Ishikawa (cell line): Measurements from ENCODE around the gene SDK1.

Experiments
- RAD21 ChIP-seq: IDR thresholded peaks from 2 replicates; pipeline ENCODE4 v1.6.1; 2012; ENCODE audit warnings: low read depth
- TAF1 ChIP-seq: IDR thresholded peaks from 2 replicates; pipeline ENCODE4 v1.6.1; 2012; ENCODE audit warnings: low read depth, mild to moderate bottlenecking
- USF1 ChIP-seq: IDR thresholded peaks from 2 replicates; pipeline ENCODE4 v1.6.1; 2012

DNA sequence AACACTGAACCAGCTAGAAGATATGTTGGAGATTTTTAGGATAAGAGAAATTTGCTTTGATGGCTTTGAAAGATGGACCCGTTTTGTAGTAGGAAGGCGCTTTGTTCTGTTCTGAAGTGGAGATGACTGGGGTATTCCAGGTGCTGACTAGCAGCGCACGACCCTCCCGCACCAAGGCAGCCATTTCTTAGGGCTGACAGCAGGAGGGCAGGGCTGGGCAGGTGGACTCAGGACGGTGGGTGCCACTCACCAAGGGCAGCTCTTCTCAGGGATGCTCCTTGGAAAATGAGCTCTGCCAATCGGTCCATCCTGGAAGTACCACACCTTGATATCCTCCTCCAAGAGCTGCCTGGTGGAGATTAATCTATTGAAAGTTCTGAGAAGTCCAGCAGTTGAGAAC, 917.4 kb downstream of the SDK1 start:
- TF ChIP-seq TAF1: no peak
- no peak for TF ChIP-seq RAD21
- TF ChIP-seq USF1: no peak
